ENCODE measurements around the gene NUDCD3. TPM values are rescaled to one million over a fixed set of nuclear protein-coding genes. Genes with fewer than 3 reads are reported as not detected.

Gene NUDCD3
- total and polyA plus RNA-seq, 2 experiments from 2014 or later = 35.7 to 42.7 TPM

DNA sequence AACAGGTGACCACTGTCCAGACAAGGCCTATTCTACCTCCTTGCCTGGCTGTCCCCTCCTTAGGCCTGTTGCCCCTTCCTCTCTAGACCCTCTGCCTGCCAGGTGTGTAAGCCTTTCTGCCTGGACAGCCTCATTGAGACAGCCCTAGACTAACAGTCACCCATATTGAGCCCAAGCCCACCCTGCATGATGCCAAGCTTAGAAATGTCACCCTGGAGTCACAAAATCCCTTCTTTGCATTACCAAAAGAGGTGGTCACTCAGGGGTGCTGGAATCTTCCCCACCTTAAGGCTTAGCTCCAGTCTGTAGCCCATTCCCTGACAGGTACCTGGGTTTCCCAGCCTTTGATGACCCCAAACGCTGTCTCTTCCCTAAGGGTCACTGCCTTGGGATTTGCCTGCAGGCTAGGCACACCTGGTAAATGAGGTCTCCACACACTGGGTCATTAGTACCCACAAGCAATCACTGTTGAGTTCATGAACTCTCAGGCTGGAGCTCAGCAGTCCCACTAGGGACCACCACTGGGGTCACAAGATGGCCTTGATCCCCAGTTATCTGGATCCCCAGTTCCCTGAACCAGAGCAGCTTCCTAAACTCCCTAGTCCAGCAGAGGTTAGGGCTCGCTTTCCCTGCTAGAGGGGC is 110.1 kb downstream of the NUDCD3 start:
- Mint-ChIP-seq H3K4me3 (no peak overlapping the region), H3K36me3 (ENCODE audit: low read depth) (no peaks in the 10 kb centered on the region; the same call in 2 of the 3 replicates), H3K27ac (no peak overlapping the region), H3K27me3 (ENCODE audit: insufficient read depth, low read depth, poor library complexity) (peaks cover 20% of the 10 kb centered on the region), H3K4me1 (no peaks in the 10 kb centered on the region; the same call in 2 of the 3 replicates), H3K9me3 (no peaks in the 10 kb centered on the region)
- Histone ChIP-seq H3K4me2 (no peak overlapping the region), H3F3A (replicated peaks; ENCODE audit: low read depth) (no peaks in the 10 kb centered on the region), H3K79me2 (replicated peaks; ENCODE audit: insufficient read depth) (no peaks in the 10 kb centered on the region), H3K4me1 (ENCODE audit: insufficient read depth) (no peaks in the 10 kb centered on the region), H3K27me3 (ENCODE audit: insufficient read depth) (no peaks in the 10 kb centered on the region), H4K20me1 (replicated peaks; ENCODE audit: insufficient read depth) (no peaks in the 10 kb centered on the region; the same call in 1 of the 2 replicates), H3K9me2 (ENCODE audit: insufficient read depth) (no peaks in the 10 kb centered on the region), H2AFZ (no peak overlapping the region), H3K4me3 (no peak overlapping the region), H3K27ac (ENCODE audit: low read depth) (no peak overlapping the region), H3K36me3 (ENCODE audit: insufficient read depth) (no peaks in the 10 kb centered on the region; the same call in 1 of the 2 replicates)
- ATAC-seq (no peak), DNase-seq (ENCODE audit: low spot score) (no peak)
- TF ChIP-seq, protein P1, sequence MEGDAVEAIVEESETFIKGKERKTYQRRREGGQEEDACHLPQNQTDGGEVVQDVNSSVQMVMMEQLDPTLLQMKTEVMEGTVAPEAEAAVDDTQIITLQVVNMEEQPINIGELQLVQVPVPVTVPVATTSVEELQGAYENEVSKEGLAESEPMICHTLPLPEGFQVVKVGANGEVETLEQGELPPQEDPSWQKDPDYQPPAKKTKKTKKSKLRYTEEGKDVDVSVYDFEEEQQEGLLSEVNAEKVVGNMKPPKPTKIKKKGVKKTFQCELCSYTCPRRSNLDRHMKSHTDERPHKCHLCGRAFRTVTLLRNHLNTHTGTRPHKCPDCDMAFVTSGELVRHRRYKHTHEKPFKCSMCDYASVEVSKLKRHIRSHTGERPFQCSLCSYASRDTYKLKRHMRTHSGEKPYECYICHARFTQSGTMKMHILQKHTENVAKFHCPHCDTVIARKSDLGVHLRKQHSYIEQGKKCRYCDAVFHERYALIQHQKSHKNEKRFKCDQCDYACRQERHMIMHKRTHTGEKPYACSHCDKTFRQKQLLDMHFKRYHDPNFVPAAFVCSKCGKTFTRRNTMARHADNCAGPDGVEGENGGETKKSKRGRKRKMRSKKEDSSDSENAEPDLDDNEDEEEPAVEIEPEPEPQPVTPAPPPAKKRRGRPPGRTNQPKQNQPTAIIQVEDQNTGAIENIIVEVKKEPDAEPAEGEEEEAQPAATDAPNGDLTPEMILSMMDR (conservative IDR thresholded peaks at IDR 0.05; ENCODE audit: low read depth in 2 of 2) = no peak
- TF ChIP-seq, protein P2, sequence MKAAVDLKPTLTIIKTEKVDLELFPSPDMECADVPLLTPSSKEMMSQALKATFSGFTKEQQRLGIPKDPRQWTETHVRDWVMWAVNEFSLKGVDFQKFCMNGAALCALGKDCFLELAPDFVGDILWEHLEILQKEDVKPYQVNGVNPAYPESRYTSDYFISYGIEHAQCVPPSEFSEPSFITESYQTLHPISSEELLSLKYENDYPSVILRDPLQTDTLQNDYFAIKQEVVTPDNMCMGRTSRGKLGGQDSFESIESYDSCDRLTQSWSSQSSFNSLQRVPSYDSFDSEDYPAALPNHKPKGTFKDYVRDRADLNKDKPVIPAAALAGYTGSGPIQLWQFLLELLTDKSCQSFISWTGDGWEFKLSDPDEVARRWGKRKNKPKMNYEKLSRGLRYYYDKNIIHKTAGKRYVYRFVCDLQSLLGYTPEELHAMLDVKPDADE (IDR thresholded peaks at IDR 0.05) = no peak
- TF ChIP-seq EZH2 (IDR thresholded peaks at IDR 0.05; ENCODE audit: low read depth, unreplicated experiment) = no peak
- no peak for TF ChIP-seq POLR2AphosphoS5 (IDR thresholded peaks at IDR 0.05; ENCODE audit: low read depth)
- TF ChIP-seq, protein P3, sequence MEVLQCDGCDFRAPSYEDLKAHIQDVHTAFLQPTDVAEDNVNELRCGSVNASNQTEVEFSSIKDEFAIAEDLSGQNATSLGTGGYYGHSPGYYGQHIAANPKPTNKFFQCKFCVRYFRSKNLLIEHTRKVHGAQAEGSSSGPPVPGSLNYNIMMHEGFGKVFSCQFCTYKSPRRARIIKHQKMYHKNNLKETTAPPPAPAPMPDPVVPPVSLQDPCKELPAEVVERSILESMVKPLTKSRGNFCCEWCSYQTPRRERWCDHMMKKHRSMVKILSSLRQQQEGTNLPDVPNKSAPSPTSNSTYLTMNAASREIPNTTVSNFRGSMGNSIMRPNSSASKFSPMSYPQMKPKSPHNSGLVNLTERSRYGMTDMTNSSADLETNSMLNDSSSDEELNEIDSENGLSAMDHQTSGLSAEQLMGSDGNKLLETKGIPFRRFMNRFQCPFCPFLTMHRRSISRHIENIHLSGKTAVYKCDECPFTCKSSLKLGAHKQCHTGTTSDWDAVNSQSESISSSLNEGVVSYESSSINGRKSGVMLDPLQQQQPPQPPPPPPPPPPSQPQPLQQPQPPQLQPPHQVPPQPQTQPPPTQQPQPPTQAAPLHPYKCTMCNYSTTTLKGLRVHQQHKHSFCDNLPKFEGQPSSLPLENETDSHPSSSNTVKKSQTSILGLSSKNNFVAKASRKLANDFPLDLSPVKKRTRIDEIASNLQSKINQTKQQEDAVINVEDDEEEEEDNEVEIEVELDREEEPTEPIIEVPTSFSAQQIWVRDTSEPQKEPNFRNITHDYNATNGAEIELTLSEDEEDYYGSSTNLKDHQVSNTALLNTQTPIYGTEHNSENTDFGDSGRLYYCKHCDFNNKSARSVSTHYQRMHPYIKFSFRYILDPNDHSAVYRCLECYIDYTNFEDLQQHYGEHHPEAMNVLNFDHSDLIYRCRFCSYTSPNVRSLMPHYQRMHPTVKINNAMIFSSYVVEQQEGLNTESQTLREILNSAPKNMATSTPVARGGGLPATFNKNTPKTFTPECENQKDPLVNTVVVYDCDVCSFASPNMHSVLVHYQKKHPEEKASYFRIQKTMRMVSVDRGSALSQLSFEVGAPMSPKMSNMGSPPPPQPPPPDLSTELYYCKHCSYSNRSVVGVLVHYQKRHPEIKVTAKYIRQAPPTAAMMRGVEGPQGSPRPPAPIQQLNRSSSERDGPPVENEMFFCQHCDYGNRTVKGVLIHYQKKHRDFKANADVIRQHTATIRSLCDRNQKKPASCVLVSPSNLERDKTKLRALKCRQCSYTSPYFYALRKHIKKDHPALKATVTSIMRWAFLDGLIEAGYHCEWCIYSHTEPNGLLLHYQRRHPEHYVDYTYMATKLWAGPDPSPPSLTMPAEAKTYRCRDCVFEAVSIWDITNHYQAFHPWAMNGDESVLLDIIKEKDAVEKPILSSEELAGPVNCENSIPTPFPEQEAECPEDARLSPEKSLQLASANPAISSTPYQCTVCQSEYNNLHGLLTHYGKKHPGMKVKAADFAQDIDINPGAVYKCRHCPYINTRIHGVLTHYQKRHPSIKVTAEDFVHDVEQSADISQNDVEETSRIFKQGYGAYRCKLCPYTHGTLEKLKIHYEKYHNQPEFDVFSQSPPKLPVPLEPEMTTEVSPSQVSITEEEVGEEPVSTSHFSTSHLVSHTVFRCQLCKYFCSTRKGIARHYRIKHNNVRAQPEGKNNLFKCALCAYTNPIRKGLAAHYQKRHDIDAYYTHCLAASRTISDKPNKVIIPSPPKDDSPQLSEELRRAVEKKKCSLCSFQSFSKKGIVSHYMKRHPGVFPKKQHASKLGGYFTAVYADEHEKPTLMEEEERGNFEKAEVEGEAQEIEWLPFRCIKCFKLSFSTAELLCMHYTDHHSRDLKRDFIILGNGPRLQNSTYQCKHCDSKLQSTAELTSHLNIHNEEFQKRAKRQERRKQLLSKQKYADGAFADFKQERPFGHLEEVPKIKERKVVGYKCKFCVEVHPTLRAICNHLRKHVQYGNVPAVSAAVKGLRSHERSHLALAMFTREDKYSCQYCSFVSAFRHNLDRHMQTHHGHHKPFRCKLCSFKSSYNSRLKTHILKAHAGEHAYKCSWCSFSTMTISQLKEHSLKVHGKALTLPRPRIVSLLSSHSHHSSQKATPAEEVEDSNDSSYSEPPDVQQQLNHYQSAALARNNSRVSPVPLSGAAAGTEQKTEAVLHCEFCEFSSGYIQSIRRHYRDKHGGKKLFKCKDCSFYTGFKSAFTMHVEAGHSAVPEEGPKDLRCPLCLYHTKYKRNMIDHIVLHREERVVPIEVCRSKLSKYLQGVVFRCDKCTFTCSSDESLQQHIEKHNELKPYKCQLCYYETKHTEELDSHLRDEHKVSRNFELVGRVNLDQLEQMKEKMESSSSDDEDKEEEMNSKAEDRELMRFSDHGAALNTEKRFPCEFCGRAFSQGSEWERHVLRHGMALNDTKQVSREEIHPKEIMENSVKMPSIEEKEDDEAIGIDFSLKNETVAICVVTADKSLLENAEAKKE (CRISPR knock-in tag; IDR thresholded peaks at IDR 0.05) = no peak
- no peak for TF ChIP-seq EZH2phosphoT487 (IDR thresholded peaks at IDR 0.05; ENCODE audit: unreplicated experiment)
